ENCODE measurements around the gene RAB11B.
"Not testable (repeated sequence)": the region's sequence is repeated elsewhere in the genome, so short reads cannot be mapped to it uniquely, and the experiment has no call there.

The RAB11B gene

GRCh38 chr19:8371011-8371804, 19.0 kb upstream of the RAB11B start:
- DNase-seq, result no peak

GRCh38 chr19:8373867-8374813, 16.0 kb upstream of the RAB11B start:
- no peak for DNase-seq

GRCh38 chr19:8375766-8376165, 14.4 kb upstream of the RAB11B start:
- DNase-seq, result not testable (repeated sequence)

- not testable (repeated sequence) for DNase-seq
These were observed 13.7 kb upstream of the RAB11B start for GRCh38 chr19:8376373-8376974.

GRCh38 chr19:8377598-8377997, 12.6 kb upstream of the RAB11B start:
- DNase-seq, result no peak

- not testable (repeated sequence) for DNase-seq
These were observed 10.8 kb upstream of the RAB11B start for GRCh38 chr19:8379156-8379891.

- peak; percentile 70 to 77 for DNase-seq
These were observed 5.6 kb upstream of the RAB11B start for GRCh38 chr19:8384569-8384968.

GRCh38 chr19:8385103-8385502, 5.1 kb upstream of the RAB11B start:
- DNase-seq, result peak; percentile 9 to 38

- DNase-seq, result not testable (repeated sequence)
These were observed 4.6 kb upstream of the RAB11B start for GRCh38 chr19:8385566-8385965.

GRCh38 chr19:8386419-8386818, 3.7 kb upstream of the RAB11B start:
- DNase-seq, result not testable (repeated sequence)

- no peak for DNase-seq
These were observed 3.2 kb upstream of the RAB11B start for GRCh38 chr19:8386990-8387389.

GRCh38 chr19:8387688-8388611, 2.2 kb upstream of the RAB11B start:
- no peak for DNase-seq

- DNase-seq, result no peak
These were observed 1.6 kb upstream of the RAB11B start for GRCh38 chr19:8388612-8388958.

GRCh38 chr19:8390617-8390981, 439 bp downstream of the RAB11B start:
- peak; percentile 88 to 99 for DNase-seq

- DNase-seq, result no peak
These were observed 1.2 kb downstream of the RAB11B start for GRCh38 chr19:8391198-8392016.

GRCh38 chr19:8392017-8392591, 1.9 kb downstream of the RAB11B start:
- no peak for DNase-seq

- no peak for DNase-seq
These were observed 3.2 kb downstream of the RAB11B start for GRCh38 chr19:8393192-8393870.

- no peak for DNase-seq
These were observed 3.7 kb downstream of the RAB11B start for GRCh38 chr19:8393871-8394250.

GRCh38 chr19:8395621-8396082, 5.5 kb downstream of the RAB11B start:
- DNase-seq, result no peak

- DNase-seq, result no peak
These were observed 6.0 kb downstream of the RAB11B start for GRCh38 chr19:8396185-8396562.

Data from inflammatory macrophage treated with lipopolysaccharide for 1 hour (primary cell).